GM12874 (cell line): ENCODE results near the gene OR2M3.

Experiments
- CTCF ChIP-seq: IDR thresholded peaks from 2 replicates; pipeline ENCODE4 v1.5.1; 2011; ENCODE audit warnings: low read depth, mild to moderate bottlenecking, control low read depth, low read length, moderate library complexity; ENCODE audit not compliant: insufficient read depth

Gene OR2M3

GRCh38 chr1:248183996-248184395 is 13.1 kb upstream of the OR2M3 start:
- no peak for TF ChIP-seq CTCF

GRCh38 chr1:248187363-248187762 is 9.7 kb upstream of the OR2M3 start:
- no peak for TF ChIP-seq CTCF

- no peak for TF ChIP-seq CTCF
Observed at GRCh38 chr1:248189026-248189425, 8.0 kb upstream of the OR2M3 start.

- TF ChIP-seq CTCF, result no peak
Observed at GRCh38 chr1:248194117-248194516, 2.9 kb upstream of the OR2M3 start.

GRCh38 chr1:248215880-248216279 is 18.8 kb downstream of the OR2M3 start:
- no peak for TF ChIP-seq CTCF

- TF ChIP-seq CTCF, result no peak
Observed at GRCh38 chr1:248225537-248225936, 28.5 kb downstream of the OR2M3 start.

GRCh38 chr1:248229360-248229908 is 32.4 kb downstream of the OR2M3 start:
- no peak for TF ChIP-seq CTCF
